Esophagus muscularis mucosa (tissue), 3 donors: Measurements from ENCODE around the gene FAM25G.
"Not testable (repeated sequence)": the region's sequence is repeated elsewhere in the genome, so short reads cannot be mapped to it uniquely, and the experiment has no call there.

Experiments used
- POLR2AphosphoS5 ChIP-seq, 2 donors: sonication (generic); formaldehyde crosslinking; IDR thresholded peaks; one replicate each; pipeline ENCODE4 v1.6.1; 2017; ENCODE audit warnings: antibody characterized with exemption in 2 of 2
- TF ChIP-seq, protein P1 (sequence below), 3 experiments: fragments of 200-600 bp in 2 of 3; fragments of 450-650 bp in 1 of 3; sonication (generic) in 2 of 3; IDR thresholded peaks; one replicate each; pipeline ENCODE4 v1.5.1; 2017 to 2019; ENCODE audit warnings: antibody characterized with exemption in 3 of 3, mild to moderate bottlenecking in 2 of 3, moderate library complexity in 1 of 3

GRCh38 chr10:47481182-47481766, 10.2 kb downstream of the FAM25G start:
- TF ChIP-seq, protein P1, sequence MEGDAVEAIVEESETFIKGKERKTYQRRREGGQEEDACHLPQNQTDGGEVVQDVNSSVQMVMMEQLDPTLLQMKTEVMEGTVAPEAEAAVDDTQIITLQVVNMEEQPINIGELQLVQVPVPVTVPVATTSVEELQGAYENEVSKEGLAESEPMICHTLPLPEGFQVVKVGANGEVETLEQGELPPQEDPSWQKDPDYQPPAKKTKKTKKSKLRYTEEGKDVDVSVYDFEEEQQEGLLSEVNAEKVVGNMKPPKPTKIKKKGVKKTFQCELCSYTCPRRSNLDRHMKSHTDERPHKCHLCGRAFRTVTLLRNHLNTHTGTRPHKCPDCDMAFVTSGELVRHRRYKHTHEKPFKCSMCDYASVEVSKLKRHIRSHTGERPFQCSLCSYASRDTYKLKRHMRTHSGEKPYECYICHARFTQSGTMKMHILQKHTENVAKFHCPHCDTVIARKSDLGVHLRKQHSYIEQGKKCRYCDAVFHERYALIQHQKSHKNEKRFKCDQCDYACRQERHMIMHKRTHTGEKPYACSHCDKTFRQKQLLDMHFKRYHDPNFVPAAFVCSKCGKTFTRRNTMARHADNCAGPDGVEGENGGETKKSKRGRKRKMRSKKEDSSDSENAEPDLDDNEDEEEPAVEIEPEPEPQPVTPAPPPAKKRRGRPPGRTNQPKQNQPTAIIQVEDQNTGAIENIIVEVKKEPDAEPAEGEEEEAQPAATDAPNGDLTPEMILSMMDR (IDR thresholded peaks at IDR 0.05) = not testable (repeated sequence)
- TF ChIP-seq POLR2AphosphoS5 (IDR thresholded peaks at IDR 0.05) = not testable (repeated sequence)
